GM19463 (cell line): ENCODE data around the gene TCEA2.
A peak's percentile ranks its signal among the peaks of the same experiment; 100 is the strongest.

Experiments
- ATAC-seq: cut with Tn5 transposase; IDR thresholded peaks from one replicate; pipeline ENCODE4 v1.9.1; 2021; ENCODE audit warnings: mild to moderate bottlenecking, moderate library complexity; ENCODE audit not compliant: unreplicated experiment

TCEA2 gene

GRCh38 chr20:64048402-64049044 is 14.5 kb upstream of the TCEA2 start:
- no peak for ATAC-seq

- no peak for ATAC-seq
These were observed 13.7 kb upstream of the TCEA2 start, which contains the start of gene SOX18 for GRCh38 chr20:64049060-64049877. TSS of gene SOX18 (minus strand) at chr20:64049639. CDS start at chr20:64049516, 123 bp downstream.

GRCh38 chr20:64049878-64050260 is 13.1 kb upstream of the TCEA2 start:
- no peak for ATAC-seq

- no peak for ATAC-seq
These were observed 12.6 kb upstream of the TCEA2 start for GRCh38 chr20:64050261-64051032.

GRCh38 chr20:64051033-64051452 is 12.0 kb upstream of the TCEA2 start:
- ATAC-seq = no peak

GRCh38 chr20:64051561-64052325 is 11.3 kb upstream of the TCEA2 start:
- no peak for ATAC-seq

GRCh38 chr20:64052326-64052722 is 10.7 kb upstream of the TCEA2 start:
- ATAC-seq = no peak

GRCh38 chr20:64052987-64053840 is 9.8 kb upstream of the TCEA2 start:
- ATAC-seq = no peak

- no peak for ATAC-seq
These were observed 8.9 kb upstream of the TCEA2 start for GRCh38 chr20:64053841-64054661.

GRCh38 chr20:64055396-64055892 is 7.6 kb upstream of the TCEA2 start:
- ATAC-seq = no peak

- no peak for ATAC-seq
These were observed 6.9 kb upstream of the TCEA2 start for GRCh38 chr20:64055893-64056638.

- ATAC-seq = no peak
These were observed 6.4 kb upstream of the TCEA2 start for GRCh38 chr20:64056639-64056888.

GRCh38 chr20:64056889-64057627 is 5.9 kb upstream of the TCEA2 start:
- peak; percentile 39 for ATAC-seq

- no peak for ATAC-seq
These were observed 5.1 kb upstream of the TCEA2 start for GRCh38 chr20:64057628-64058498.

- no peak for ATAC-seq
These were observed 4.5 kb upstream of the TCEA2 start for GRCh38 chr20:64058536-64058935.

- ATAC-seq = no peak
These were observed 762 bp upstream of the TCEA2 start for GRCh38 chr20:64062276-64062595.
